ENCODE measurements around the gene CEMP1.

CEMP1 gene

DNA sequence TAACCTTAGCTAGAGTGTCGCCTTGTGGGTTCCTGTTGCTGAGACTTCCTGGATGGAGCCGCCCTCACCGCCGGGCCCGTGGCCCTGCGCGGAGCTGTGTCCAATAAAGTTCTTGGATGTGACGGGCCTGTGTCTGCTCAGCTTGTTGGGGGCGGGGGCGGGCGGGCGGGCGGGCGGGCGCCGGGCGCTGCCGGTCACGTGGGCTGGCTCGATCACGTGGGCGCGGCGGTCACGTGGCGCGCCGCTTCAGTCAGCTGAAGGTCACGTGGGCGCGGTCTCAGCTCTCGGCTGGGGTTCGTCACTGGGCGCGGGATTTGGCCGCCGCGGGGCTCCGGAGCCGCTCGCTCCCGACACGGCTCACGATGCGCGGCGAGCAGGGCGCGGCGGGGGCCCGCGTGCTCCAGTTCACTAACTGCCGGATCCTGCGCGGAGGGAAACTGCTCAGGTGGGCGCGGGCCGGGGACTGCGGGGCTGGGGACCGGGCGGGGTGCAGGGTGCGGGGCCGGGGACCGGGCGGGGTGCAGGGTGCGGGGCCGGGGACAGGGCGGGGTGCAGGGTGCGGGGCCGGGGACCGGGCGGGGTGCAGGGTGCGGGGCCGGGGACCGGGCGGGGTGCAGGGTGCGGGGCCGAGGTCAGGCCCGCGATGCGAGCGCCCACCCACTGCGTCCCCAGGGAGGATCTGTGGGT, 11.0 kb downstream of the CEMP1 start, which contains the start of gene AMDHD2:
Gene AMDHD2 (plus strand): TSS at position 275 of the 687 bp plus-strand sequence. CDS start 88 bp downstream, at position 363.
- DNase-seq (ENCODE audit: low read depth in 2 of 2): peak; percentile 74 to 83

DNA sequence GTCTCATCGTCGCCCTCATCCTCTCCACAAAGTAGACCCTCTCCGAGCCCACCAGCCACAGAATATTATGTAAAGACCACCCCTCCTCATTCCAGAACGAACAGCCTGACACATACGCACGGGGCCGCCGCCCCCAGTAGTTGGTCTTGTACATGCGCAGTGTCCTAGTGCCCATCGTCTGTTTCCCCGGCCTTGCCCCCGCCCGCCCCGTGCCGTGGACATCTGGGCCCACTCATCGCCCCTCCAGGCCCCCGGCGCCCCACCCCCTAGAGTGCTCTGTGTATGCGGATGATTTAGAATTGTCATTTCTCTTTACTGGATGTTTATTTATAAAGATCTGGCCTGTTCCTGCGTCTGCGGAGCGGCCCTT, 11.5 kb downstream of the CEMP1 start:
- no peak for DNase-seq (ENCODE audit: low read depth in 2 of 2)

DNA sequence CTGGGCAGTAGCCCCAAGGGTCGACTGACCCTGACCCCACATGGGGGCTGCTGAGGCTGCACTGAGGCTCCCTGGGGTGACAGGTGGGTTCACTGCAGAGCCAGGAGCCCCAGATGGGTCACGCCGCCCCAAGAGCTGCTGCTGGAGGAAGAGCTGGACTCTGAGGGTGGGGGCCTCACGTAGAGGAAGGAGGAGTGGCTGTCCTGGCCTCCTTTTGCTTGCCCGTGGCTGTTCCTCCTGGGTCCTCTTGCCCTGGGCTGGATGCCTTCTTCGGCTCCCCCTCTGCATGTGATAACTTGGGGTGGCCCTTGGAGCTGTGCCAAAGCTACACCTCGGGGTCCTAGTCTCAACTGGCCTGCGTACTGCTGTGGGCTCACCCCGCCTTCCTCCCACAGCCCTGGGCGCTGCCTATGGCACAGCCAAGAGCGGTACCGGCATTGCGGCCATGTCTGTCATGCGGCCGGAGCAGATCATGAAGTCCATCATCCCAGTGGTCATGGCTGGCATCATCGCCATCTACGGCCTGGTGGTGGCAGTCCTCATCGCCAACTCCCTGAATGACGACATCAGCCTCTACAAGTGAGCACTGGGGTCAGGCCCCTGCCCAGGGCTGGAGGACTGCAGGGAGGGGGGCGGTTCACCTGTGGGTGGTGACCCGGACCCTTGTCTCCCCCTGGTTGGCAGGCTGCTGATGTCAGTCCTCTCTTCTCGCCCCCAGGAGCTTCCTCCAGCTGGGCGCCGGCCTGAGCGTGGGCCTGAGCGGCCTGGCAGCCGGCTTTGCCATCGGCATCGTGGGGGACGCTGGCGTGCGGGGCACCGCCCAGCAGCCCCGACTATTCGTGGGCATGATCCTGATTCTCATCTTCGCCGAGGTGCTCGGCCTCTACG, 12.1 kb downstream of the CEMP1 start:
- no peak for DNase-seq (ENCODE audit: low read depth in 2 of 2)

GRCh38 chr16:2517954-2518605, 13.1 kb downstream of the CEMP1 start:
- no peak for DNase-seq (ENCODE audit: low read depth in 2 of 2)

DNA sequence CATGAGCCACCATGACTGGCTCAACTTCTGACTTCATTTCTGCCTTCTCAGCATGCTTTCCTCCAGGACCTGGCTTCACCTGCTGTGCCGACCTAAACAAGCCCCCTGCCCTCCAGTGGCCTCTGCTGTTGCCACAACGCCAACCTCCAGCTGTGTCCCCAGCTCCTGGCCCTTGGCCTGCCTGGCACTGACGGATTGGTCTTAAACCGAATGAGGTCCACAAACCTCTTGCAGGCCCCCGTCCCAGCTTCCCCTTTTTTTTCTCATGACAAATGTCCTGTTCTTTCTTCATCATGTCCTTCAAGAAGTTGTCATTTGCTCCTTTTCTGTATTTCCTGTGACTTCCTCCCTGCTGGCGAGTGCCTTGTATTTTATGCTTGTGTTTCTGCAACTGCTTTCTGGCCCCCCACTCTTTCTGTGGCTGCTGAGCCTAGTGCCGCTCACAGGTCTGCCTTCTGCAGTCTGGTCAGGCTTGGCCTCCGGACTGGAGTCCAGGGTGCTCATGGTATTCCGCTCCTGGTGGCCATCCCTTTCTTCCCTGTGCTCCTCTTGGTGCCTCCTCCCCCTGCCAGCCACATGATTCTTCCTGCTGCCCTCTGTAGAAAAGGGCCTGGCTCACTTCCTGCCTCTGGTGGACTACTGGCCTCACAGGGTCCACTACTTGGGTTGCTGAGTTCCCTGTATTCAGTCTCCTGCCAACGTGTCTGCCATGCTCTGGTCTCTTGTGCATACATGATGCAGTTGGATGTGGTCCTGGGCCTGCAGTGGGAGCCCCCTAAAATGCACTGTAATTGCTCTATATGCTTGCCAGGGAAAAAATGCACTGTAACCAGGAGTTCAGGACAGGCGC, 14.6 kb downstream of the CEMP1 start:
- no peak for DNase-seq (ENCODE audit: low read depth in 2 of 2)

DNA sequence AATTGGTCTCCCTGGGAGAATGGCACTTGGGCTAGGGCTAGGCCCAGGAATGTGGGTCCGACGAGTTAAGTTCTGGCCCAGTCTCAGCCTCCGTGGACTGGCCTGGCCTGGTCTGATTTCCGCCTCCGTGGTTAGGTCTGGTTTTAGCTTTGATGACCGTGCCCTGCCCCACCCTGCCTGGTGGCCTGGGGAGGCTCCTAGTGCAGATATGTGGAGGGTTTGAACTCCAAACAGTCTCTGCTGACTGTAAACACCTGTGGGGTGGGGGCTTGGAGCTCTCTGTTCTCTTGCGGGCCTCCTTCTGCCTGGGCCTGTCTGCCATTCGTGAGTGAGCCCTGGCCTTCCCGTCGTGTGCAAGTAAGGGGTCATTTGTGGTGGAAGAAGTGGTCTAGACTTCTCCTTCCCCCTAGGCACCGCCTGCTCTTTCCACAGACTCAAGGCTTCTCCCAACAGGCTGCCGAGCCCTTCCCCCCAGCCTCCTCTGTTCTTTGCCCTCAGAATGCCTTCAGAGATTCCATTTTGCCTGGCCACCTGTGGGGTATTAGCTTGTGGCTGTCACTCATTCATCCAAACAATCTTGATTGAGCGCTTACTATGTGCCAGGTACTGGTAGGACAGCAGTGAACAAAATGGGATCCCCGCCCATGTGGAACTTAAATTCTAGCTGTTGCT, 15.9 kb downstream of the CEMP1 start:
- DNase-seq (ENCODE audit: low read depth in 2 of 2): no peak

- no peak for DNase-seq (ENCODE audit: low read depth in 2 of 2)
These were observed 16.7 kb downstream of the CEMP1 start for GRCh38 chr16:2514333-2515179.

GRCh38 chr16:2513405-2514332, 17.5 kb downstream of the CEMP1 start, which contains the start of gene ATP6V0C:
ATP6V0C (plus strand) TSS chr16:2513952; CDS start chr16:2514104, 152 bp downstream.
- DNase-seq (ENCODE audit: low read depth in 2 of 2): peak; percentile 76 to 84

DNA sequence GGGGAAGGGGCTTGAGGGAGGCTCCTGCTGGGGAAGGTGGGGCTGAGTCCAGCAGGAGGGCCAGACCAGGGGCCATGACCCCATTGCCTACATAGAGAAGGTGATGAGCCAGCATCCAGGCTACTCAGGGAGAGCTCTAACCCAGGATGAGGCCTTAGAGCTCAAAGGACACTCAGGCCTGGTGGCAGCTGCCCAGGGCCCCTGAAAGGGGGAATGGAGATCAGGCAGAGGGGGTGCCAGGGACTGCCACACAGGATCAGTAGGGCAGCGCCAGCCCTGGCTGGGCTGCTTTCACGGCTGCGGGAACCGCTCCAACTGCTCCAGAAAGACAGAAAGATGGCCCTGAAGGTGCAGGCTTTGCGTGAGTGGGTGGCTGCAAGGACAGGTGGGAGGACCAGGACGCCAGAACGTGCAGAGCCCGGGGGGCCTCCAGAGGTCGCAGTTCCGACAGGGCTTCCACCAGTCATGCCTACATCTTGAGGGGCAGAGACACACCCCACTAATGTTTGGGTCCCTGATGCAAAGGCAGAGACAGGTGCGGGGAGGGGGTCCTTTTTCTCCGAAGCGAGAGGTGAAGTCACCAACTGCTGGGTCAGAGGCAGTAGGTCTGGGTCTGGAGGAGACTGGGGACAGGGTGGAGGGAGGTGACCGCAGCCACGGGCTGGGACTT, 18.3 kb downstream of the CEMP1 start:
- DNase-seq (ENCODE audit: low read depth in 2 of 2): no peak

DNA sequence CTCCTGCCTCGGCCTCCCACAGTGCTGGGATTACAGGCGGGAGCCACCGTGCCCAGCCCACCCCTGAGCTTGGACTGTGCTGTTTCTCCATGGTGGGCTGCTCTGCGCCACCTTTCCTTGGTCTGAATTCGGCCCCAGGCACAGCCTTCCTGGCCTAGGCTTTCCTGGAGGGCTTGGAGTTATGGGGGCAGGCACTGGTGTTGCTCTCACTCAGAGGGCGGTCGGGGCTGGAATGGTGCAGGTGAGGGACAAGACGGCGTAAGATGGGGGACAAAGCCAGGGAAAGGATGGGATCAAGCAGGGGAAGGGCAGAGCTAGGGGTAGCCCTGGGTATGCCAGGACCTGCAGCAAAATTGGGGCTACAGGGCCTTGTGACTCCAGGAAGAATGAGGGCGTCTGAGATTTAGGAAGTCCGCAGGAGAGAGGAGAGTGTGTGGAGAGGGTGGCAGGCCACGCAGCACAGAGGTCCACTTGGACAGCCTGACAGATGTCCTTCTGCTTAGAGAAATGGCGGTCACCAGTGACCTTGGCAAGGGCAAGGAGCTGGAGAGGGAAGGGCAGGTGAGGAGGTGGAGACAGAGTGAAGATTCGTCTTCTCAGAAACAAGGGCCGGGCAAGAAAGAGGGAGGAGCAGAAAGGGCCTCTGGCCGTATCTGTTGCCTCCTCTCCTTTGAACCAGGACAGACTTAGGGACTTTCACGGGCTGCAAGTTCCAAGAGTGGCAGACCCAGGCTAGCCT, 19.0 kb downstream of the CEMP1 start:
- no peak for DNase-seq (ENCODE audit: low read depth in 2 of 2)

DNA sequence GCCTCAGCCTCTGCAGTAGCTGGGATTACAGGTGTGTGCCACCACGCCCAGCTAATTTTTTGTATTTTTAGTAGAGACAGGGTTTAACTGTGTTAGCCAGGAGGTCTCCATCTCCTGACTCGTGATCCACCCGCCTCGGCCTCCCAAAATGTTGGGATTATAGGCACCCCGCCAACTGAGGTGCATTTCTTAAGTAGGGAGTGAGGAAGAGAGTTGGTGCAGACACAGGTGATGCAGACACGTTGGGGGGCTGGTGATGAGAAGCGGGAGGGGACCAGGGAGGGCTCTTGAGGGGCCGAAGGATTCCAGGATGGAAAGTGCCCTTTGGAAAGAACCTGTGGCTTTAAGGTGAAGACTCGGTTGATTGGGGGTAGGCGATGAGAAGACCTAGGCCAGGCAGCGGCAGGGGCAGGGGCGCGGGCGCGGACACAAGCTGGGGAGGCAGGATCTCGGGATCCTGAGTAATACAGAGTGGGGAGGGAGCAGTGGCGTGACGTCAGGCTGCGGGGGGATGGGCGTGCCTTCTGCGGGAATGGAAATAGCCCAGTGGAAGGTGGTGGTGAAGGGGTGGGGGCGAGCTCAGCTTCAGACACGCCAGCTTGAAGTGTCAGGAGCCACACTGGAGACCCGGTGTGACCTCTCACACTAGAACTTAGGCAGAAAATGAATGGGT, 19.9 kb downstream of the CEMP1 start:
- DNase-seq (ENCODE audit: low read depth in 2 of 2): no peak

DNA sequence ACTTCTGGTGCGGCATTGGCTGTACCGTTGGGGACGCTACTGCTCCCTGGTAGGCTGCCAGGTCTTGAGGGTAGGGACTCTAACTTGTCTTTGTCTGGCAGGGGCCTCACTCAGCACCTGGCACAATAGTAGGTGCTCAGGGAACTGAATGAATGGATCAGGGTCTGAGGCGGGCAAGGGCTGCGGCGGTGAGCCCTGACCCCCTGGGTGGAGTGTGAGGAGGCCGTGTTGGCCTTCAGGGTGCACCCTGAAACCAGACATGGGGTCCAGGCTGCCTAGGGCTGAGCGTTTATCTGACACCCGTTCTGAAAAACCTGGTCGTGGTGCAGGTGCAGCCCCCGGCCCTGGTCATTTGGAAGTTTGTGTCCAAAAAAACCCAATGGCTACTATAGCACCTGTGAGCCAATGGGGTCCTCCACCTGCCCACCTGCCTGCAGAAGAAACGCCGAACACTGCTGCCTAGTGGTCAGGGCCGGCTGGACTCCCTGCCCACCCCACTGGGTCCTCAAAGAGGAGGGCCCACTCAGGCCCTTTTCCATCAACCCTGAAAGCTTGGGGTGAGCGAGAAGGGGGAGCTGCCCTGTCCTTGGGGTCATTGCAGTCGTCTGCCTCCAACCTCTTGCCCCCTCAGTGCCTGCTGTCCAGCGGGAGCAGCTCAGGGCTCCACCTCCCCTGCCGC, 22.3 kb downstream of the CEMP1 start:
- DNase-seq (ENCODE audit: low read depth in 2 of 2): no peak

DNA sequence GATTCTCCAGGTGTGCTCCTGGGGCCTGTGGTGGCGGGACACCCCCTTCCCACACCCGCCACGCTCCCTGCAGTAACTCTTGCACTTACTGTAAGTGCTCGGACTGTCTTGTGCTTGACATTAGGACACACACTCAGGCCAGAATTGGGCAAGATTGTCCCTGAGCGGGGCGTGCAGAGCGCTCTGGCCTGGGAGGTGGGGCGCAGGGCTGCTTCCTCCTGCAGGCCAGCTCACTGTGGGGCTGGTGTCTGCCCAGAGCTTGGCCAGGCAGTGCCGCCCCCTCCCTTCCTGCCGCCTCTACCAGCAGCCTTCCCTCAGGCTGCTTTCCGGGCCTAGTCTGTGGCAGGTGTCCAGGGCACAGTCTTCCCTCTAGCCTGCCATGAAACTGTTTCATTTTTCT, 23.5 kb downstream of the CEMP1 start:
- no peak for DNase-seq (ENCODE audit: low read depth in 2 of 2)

DNA sequence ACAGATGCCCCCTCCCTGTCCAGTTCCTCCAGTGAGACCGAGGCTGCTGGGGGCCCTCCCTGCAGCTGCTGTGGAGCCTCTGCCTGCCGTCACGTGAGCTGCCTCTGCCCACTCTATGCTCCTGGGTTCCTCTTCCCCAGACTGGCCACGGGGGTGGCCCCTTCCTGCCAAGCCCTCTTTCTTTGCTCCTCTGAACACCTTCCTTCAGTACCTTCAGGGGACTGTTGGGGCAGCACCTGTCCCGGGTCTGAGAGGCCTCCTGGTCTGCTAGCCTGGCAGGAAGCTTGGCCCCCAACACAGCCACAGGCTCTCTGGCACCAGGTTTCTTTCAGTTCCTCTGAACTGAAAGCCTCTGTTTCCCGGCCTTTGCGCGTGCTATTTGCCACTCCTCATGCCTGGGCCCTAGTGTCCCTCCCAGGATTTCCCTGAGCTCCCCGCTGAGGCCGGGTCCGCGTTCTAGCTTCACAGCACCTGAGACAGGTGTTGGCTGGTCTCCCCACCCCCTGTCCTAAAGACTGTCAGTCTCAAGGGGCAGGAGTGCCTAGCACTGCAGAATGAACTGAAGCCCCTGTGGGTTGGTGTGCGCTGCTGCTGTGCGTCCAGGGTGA, 24.1 kb downstream of the CEMP1 start:
- no peak for DNase-seq (ENCODE audit: low read depth in 2 of 2)

DNA sequence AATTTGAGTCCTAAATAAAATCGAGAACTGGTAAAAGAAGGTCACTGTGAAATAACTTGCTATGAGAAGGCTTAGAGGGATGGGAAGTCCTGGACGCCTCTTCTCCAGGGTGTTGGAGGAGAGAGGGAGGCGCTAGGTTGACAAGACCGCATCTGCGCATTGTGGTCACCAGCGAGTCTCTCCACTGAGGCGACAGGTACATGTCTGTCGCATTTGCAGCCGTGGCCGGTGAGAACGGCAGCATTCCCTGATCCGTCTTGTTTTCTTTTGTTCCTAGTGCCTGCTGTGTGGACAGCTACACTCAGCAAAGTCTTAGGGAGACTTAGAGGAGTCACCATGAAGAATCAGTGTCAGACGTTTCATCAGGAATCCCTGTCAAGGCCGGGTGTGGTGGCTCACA, 25.5 kb downstream of the CEMP1 start:
- DNase-seq (ENCODE audit: low read depth in 2 of 2): no peak

Data from stimulated activated CD4-positive, alpha-beta T cell treated with anti-CD3 and anti-CD28 coated beads, Interleukin-12 subunit alpha, Interleukin-12 subunit beta, amount 100 ng/mL, for 24 hours (primary cell).